Glutamatergic neuron (in vitro differentiated cells): Measurements from ENCODE around the gene TFF3. TPM values are rescaled to one million over a fixed set of nuclear protein-coding genes. Genes with fewer than 3 reads are reported as not detected.

Source experiments
- DNase-seq: peaks from one replicate; pipeline ENCODE4 v3.0.0; 2022
- H3K27ac Mint-ChIP-seq: one replicate; pipeline ENCODE4 v1.8.0; 2020; ENCODE audit warnings: mild to moderate bottlenecking, mixed read lengths, inconsistent platforms; ENCODE audit not compliant: unreplicated experiment
- H3K27me3 Mint-ChIP-seq: one replicate; pipeline ENCODE4 v1.8.0; 2020; ENCODE audit warnings: mild to moderate bottlenecking, moderate library complexity, mixed read lengths, inconsistent platforms; ENCODE audit not compliant: unreplicated experiment
- H3K36me3 Mint-ChIP-seq: one replicate; pipeline ENCODE4 v1.8.0; 2020; ENCODE audit warnings: mild to moderate bottlenecking, mixed read lengths, inconsistent platforms; ENCODE audit not compliant: unreplicated experiment
- H3K4me1 Mint-ChIP-seq: one replicate; pipeline ENCODE4 v1.8.0; 2020; ENCODE audit warnings: mild to moderate bottlenecking, low read depth, mixed read lengths, inconsistent platforms; ENCODE audit not compliant: unreplicated experiment
- H3K4me3 Mint-ChIP-seq: one replicate; pipeline ENCODE4 v1.8.0; 2020; ENCODE audit warnings: mild to moderate bottlenecking, mixed read lengths, inconsistent platforms; ENCODE audit not compliant: unreplicated experiment
- H3K9me3 Mint-ChIP-seq: one replicate; pipeline ENCODE4 v1.8.0; 2020; ENCODE audit warnings: mild to moderate bottlenecking, moderate library complexity, mixed read lengths, inconsistent platforms; ENCODE audit not compliant: unreplicated experiment
- CTCF ChIP-seq: fragments of 200-600 bp; sonication (generic); IDR thresholded peaks from one replicate; pipeline ENCODE4 v1.5.0; 2021; ENCODE audit not compliant: partially characterized antibody, unreplicated experiment
- total RNA-seq: library from RNA; stranded (reverse); fragmentation: NEBNext Ultra II Directional; extraction: Animal tissue kit (Norgen Biotek cat#: 25700); gene quantifications from one replicate; pipeline ENCODE4 v1.2.1, GENCODE V29; 2021; ENCODE audit not compliant: unreplicated experiment

Gene TFF3
- total RNA-seq, 1 donor from 2014 or later = not detected

- Mint-ChIP-seq H3K27ac (no peak overlapping the region), H3K27me3 (peaks cover 2% of the 10 kb centered on the region), H3K4me1 (peaks cover 18% of the 10 kb centered on the region), H3K36me3 (no peaks in the 10 kb centered on the region), H3K9me3 (peaks cover 8% of the 10 kb centered on the region), H3K4me3 (no peak overlapping the region)
- TF ChIP-seq CTCF = no peak
- no peak for DNase-seq
Measured at GRCh38 chr21:42317826-42318746, 2.9 kb upstream of the TFF3 start.

- Mint-ChIP-seq H3K9me3 (peaks cover 8% of the 10 kb centered on the region), H3K4me1 (peaks cover 18% of the 10 kb centered on the region), H3K4me3 (no peak overlapping the region), H3K27ac (no peak overlapping the region), H3K36me3 (no peaks in the 10 kb centered on the region), H3K27me3 (peaks cover 2% of the 10 kb centered on the region)
- no peak for DNase-seq
- TF ChIP-seq CTCF = no peak
Measured at GRCh38 chr21:42317341-42317741, 2.1 kb upstream of the TFF3 start.

- no peak for DNase-seq
- no peak for TF ChIP-seq CTCF
- Mint-ChIP-seq H3K27me3 (peaks cover 2% of the 10 kb centered on the region), H3K27ac (no peak overlapping the region), H3K36me3 (no peaks in the 10 kb centered on the region), H3K4me3 (no peak overlapping the region), H3K9me3 (peaks cover 8% of the 10 kb centered on the region), H3K4me1 (peaks cover 20% of the 10 kb centered on the region)
Measured at GRCh38 chr21:42316891-42317290, 1.7 kb upstream of the TFF3 start.

GRCh38 chr21:42314616-42315295, 453 bp downstream of the TFF3 start:
- no peak for TF ChIP-seq CTCF
- DNase-seq = no peak
- Mint-ChIP-seq H3K36me3 (no peaks in the 10 kb centered on the region), H3K4me3 (no peak overlapping the region), H3K27me3 (no peaks in the 10 kb centered on the region), H3K9me3 (peaks cover 6% of the 10 kb centered on the region), H3K4me1 (peaks cover 28% of the 10 kb centered on the region), H3K27ac (no peak overlapping the region)

GRCh38 chr21:42313501-42313969, 1.7 kb downstream of the TFF3 start:
- no peak overlapping the region for H3K4me3 Mint-ChIP-seq
- no peak for DNase-seq
- peaks cover 6% of the 10 kb centered on the region for H3K9me3 Mint-ChIP-seq
- TF ChIP-seq CTCF = no peak
- peaks cover 28% of the 10 kb centered on the region for H3K4me1 Mint-ChIP-seq
- no peaks in the 10 kb centered on the region for H3K36me3 Mint-ChIP-seq
- H3K27me3 Mint-ChIP-seq = no peaks in the 10 kb centered on the region
- no peak overlapping the region for H3K27ac Mint-ChIP-seq
